Epithelial cell of esophagus (primary cell): ENCODE measurements around the gene DHX35.

Experiments used
- DNase-seq: peaks from one replicate; pipeline ENCODE4 v3.0.0; 2010; ENCODE audit warnings: low read depth
- H3K4me3 ChIP-seq: 2 replicates; pipeline ENCODE4 v1.5.1; 2011; ENCODE audit warnings: mild to moderate bottlenecking, low read length, control low read depth
- CTCF ChIP-seq: IDR thresholded peaks from 2 replicates; pipeline ENCODE4 v1.5.1; 2011; ENCODE audit warnings: low read depth, mild to moderate bottlenecking, low read length, control low read depth, inconsistent platforms; ENCODE audit not compliant: insufficient read depth; ENCODE audit errors: missing control alignments

DHX35 gene

GRCh38 chr20:39016506-39016905, 54.4 kb downstream of the DHX35 start:
- H3K4me3 ChIP-seq = no peak overlapping the region
- DNase-seq = peak; percentile 85
- no peak for TF ChIP-seq CTCF

- TF ChIP-seq CTCF = no peak
- H3K4me3 ChIP-seq = no peak overlapping the region
- DNase-seq = no peak
Measured at GRCh38 chr20:39019027-39019426, 56.9 kb downstream of the DHX35 start.

DNA sequence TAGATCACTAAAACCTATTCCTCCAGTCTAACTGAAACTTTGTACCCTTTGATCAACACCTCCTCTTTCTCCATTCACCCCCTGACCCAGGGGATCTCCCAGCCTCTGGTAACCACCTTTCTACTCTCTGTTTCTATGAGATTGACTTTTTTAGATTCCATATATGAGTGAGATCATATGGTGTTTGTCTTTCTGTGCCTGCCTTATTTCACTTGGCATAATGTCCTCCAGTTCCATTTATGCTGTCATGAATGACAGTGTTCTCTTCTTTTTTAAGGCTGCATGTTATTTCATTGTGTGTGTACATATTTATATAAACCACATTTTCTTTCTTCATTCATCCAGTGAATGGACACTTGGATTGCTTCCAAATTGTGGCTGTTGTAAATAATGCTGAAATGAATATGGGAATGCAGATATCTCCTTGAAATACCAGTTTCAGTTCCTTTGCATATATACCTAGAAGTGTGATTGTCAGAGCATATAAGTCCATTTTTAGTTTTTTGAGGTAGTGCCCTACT, 57.7 kb downstream of the DHX35 start:
- DNase-seq = no peak
- TF ChIP-seq CTCF = no peak
- H3K4me3 ChIP-seq = no peak overlapping the region

DNA sequence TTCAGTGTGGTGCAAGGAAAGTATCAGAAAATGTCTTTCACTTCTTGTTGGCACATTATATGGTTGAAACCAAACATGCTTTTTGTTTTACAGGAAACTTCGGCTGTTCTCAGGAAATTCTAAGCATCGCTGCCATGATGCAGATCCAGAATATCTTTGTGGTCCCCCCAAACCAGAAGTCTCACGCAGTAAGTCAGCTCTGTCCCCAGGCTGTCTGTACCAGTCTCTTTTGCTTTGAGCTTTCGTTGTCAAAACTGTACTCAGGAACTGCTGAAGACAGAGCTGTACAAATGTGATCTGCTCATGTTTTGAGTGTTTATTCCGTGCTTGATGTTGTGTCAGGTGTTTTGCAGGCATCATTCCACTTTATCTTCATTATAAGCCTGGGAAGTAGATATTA, 59.6 kb downstream of the DHX35 start:
- DNase-seq = no peak
- H3K4me3 ChIP-seq = no peak overlapping the region
- TF ChIP-seq CTCF = no peak

- DNase-seq = no peak
- no peak overlapping the region for H3K4me3 ChIP-seq
- TF ChIP-seq CTCF = no peak
Measured at GRCh38 chr20:39025883-39026282, 63.7 kb downstream of the DHX35 start.

GRCh38 chr20:39029364-39029763, 67.2 kb downstream of the DHX35 start:
- no peak for TF ChIP-seq CTCF
- DNase-seq = peak; percentile 91
- no peak overlapping the region for H3K4me3 ChIP-seq

- H3K4me3 ChIP-seq = no peak overlapping the region
- no peak for DNase-seq
- no peak for TF ChIP-seq CTCF
Measured at GRCh38 chr20:39032997-39033396, 70.9 kb downstream of the DHX35 start.
